Activated CD4-positive, alpha-beta memory T cell treated with anti-CD3 and anti-CD28 coated beads for 36 hours (primary cell): ENCODE data around the gene RHBDF2. TPM values are rescaled to one million over a fixed set of nuclear protein-coding genes. Genes with fewer than 3 reads are reported as not detected.
A peak's percentile ranks its signal among the peaks of the same experiment; 100 is the strongest.

ENCODE experiments used
- CTCF ChIA-PET: fragments of 350-600 bp; sonication (Branson Sonifier 250); formaldehyde crosslinking; loops from one replicate; lab custom pipeline; 2021; ENCODE audit warnings: antibody characterized with exemption, inconsistent platforms; lab: Charles Lee
- POLR2A ChIA-PET: fragments of 350-600 bp; sonication (Branson Sonifier 250); formaldehyde crosslinking; loops from one replicate; lab custom pipeline; 2021; ENCODE audit warnings: antibody characterized with exemption; lab: Charles Lee
- DNase-seq: peaks from one replicate; pipeline ENCODE4 v3.0.0-alpha.2; 2020
- H3K27ac Mint-ChIP-seq: one replicate; pipeline ENCODE4 v1.8.0; 2021; ENCODE audit warnings: mixed read lengths
- H3K27me3 Mint-ChIP-seq: one replicate; pipeline ENCODE4 v1.8.0; 2021; ENCODE audit warnings: mixed read lengths
- H3K36me3 Mint-ChIP-seq: one replicate; pipeline ENCODE4 v1.8.0; 2021; ENCODE audit warnings: mixed read lengths
- H3K4me1 Mint-ChIP-seq: one replicate; pipeline ENCODE4 v1.8.0; 2021; ENCODE audit warnings: low read depth, mixed read lengths
- H3K4me3 Mint-ChIP-seq: one replicate; pipeline ENCODE4 v1.8.0; 2021; ENCODE audit warnings: mild to moderate bottlenecking, mixed read lengths
- H3K9me3 Mint-ChIP-seq: one replicate; pipeline ENCODE4 v1.8.0; 2021; ENCODE audit warnings: mixed read lengths
- intact Hi-C: fragments of 100-400 bp; cut with micrococcal nuclease; formaldehyde crosslinking; loops from one replicate; pipeline ENCODE4 v1.15.1; 2023
- total RNA-seq, 2 experiments: library from RNA; stranded (reverse); gene quantifications; one replicate each; pipeline ENCODE4 v1.2.3, GENCODE V29; 2021

Gene RHBDF2
- total RNA-seq, 2 experiments from 2014 or later = 28.9 to 30.0 TPM

- Mint-ChIP-seq H3K36me3 (peaks cover 16% of the 10 kb centered on the region), H3K4me1 (no peaks in the 10 kb centered on the region), H3K27ac (no peak overlapping the region), H3K4me3 (no peak overlapping the region), H3K27me3 (no peaks in the 10 kb centered on the region), H3K9me3 (no peaks in the 10 kb centered on the region)
- intact Hi-C loops = no loop called here
- DNase-seq = no peak
- ChIA-PET POLR2A (no interaction called here), CTCF (interaction anchor here (0.7 to 1.4 kb wide), 4 partner anchors 9 to 77 kb away, joined by 3 to 6 read pairs (median 5); no protein-coding TSS in a partner anchor)
These were observed 26.3 kb downstream of the RHBDF2 start for GRCh38 chr17:76474894-76475293.

- no peak for DNase-seq
- POLR2A ChIA-PET = no interaction called here
- peaks cover 16% of the 10 kb centered on the region for H3K36me3 Mint-ChIP-seq
- intact Hi-C loops = no loop called here
- no peaks in the 10 kb centered on the region for H3K27me3 Mint-ChIP-seq
- no peaks in the 10 kb centered on the region for H3K4me1 Mint-ChIP-seq
- no peak overlapping the region for H3K4me3 Mint-ChIP-seq
- H3K9me3 Mint-ChIP-seq = no peaks in the 10 kb centered on the region
- H3K27ac Mint-ChIP-seq = no peak overlapping the region
- CTCF ChIA-PET = interaction anchor here (0.7 to 1.3 kb wide), 2 partner anchors 8 to 32 kb away, joined by 5 to 6 read pairs; no protein-coding TSS in a partner anchor
These were observed 27.0 kb downstream of the RHBDF2 start for GRCh38 chr17:76474238-76474637.

GRCh38 chr17:76473541-76473985 is 27.7 kb downstream of the RHBDF2 start:
- Mint-ChIP-seq H3K9me3 (no peaks in the 10 kb centered on the region), H3K4me1 (no peaks in the 10 kb centered on the region), H3K36me3 (peaks cover 16% of the 10 kb centered on the region), H3K27ac (no peak overlapping the region), H3K4me3 (no peak overlapping the region), H3K27me3 (no peaks in the 10 kb centered on the region)
- POLR2A ChIA-PET = no interaction called here
- intact Hi-C loops = no loop called here
- CTCF ChIA-PET = interaction anchor here (0.9 kb wide), 1 partner anchor 34 kb away, joined by 7 read pairs; no protein-coding TSS in a partner anchor
- DNase-seq = peak; percentile 20

- Mint-ChIP-seq H3K27me3 (no peaks in the 10 kb centered on the region), H3K27ac (no peak overlapping the region), H3K4me1 (no peaks in the 10 kb centered on the region), H3K36me3 (peaks cover 12% of the 10 kb centered on the region), H3K4me3 (no peak overlapping the region), H3K9me3 (no peaks in the 10 kb centered on the region)
- intact Hi-C loops = no loop called here
- ChIA-PET CTCF (interaction anchor here (0.9 kb wide), 1 partner anchor 35 kb away, joined by 7 read pairs; no protein-coding TSS in a partner anchor), POLR2A (no interaction called here)
- no peak for DNase-seq
These were observed 28.5 kb downstream of the RHBDF2 start for GRCh38 chr17:76472726-76473125.

GRCh38 chr17:76472258-76472645 is 29.0 kb downstream of the RHBDF2 start:
- Mint-ChIP-seq H3K36me3 (peaks cover 12% of the 10 kb centered on the region), H3K4me3 (no peak overlapping the region), H3K27ac (no peak overlapping the region), H3K4me1 (no peaks in the 10 kb centered on the region), H3K9me3 (no peaks in the 10 kb centered on the region), H3K27me3 (no peaks in the 10 kb centered on the region)
- ChIA-PET POLR2A (no interaction called here), CTCF (no interaction called here)
- intact Hi-C loops = no loop called here
- no peak for DNase-seq

GRCh38 chr17:76471498-76472257 is 29.5 kb downstream of the RHBDF2 start:
- H3K36me3 Mint-ChIP-seq = peaks cover 12% of the 10 kb centered on the region
- intact Hi-C loops = no loop called here
- H3K4me1 Mint-ChIP-seq = no peaks in the 10 kb centered on the region
- no peaks in the 10 kb centered on the region for H3K27me3 Mint-ChIP-seq
- no peak overlapping the region for H3K4me3 Mint-ChIP-seq
- DNase-seq = no peak
- H3K9me3 Mint-ChIP-seq = no peaks in the 10 kb centered on the region
- CTCF ChIA-PET = no interaction called here
- no peak overlapping the region for H3K27ac Mint-ChIP-seq
- POLR2A ChIA-PET = no interaction called here

- Mint-ChIP-seq H3K4me1 (peaks cover 4% of the 10 kb centered on the region), H3K27me3 (no peaks in the 10 kb centered on the region), H3K9me3 (no peaks in the 10 kb centered on the region), H3K4me3 (no peak overlapping the region), H3K27ac (no peak overlapping the region), H3K36me3 (peaks cover 12% of the 10 kb centered on the region)
- ChIA-PET POLR2A (no interaction called here), CTCF (interaction anchor here (1.1 kb wide), 1 partner anchor 11 kb away, joined by 3 read pairs; no protein-coding TSS in a partner anchor)
- no peak for DNase-seq
- intact Hi-C loops = no loop called here
These were observed 31.1 kb downstream of the RHBDF2 start for GRCh38 chr17:76469991-76470739.

GRCh38 chr17:76469076-76469990 is 31.9 kb downstream of the RHBDF2 start:
- H3K4me1 Mint-ChIP-seq = peaks cover 4% of the 10 kb centered on the region
- intact Hi-C loops = no loop called here
- CTCF ChIA-PET = interaction anchor here (1.1 to 3.9 kb wide), 2 partner anchors 10 to 35 kb away, joined by 3 to 95 read pairs; partner anchors contain the start of gene RHBDF2
- peaks cover 12% of the 10 kb centered on the region for H3K36me3 Mint-ChIP-seq
- H3K27ac Mint-ChIP-seq = no peak overlapping the region
- DNase-seq = no peak
- no peaks in the 10 kb centered on the region for H3K27me3 Mint-ChIP-seq
- no peaks in the 10 kb centered on the region for H3K9me3 Mint-ChIP-seq
- POLR2A ChIA-PET = no interaction called here
- H3K4me3 Mint-ChIP-seq = no peak overlapping the region

GRCh38 chr17:76468634-76469010 is 32.6 kb downstream of the RHBDF2 start:
- intact Hi-C loops = no loop called here
- H3K9me3 Mint-ChIP-seq = no peaks in the 10 kb centered on the region
- no peaks in the 10 kb centered on the region for H3K27me3 Mint-ChIP-seq
- DNase-seq = no peak
- H3K27ac Mint-ChIP-seq = no peak overlapping the region
- H3K4me3 Mint-ChIP-seq = no peak overlapping the region
- H3K4me1 Mint-ChIP-seq = peaks cover 4% of the 10 kb centered on the region
- ChIA-PET POLR2A (no interaction called here), CTCF (interaction anchor here (1.1 to 3.9 kb wide), 4 partner anchors 11 to 156 kb away, joined by 4 to 95 read pairs (median 6); partner anchors contain the start of gene RHBDF2)
- H3K36me3 Mint-ChIP-seq = peaks cover 12% of the 10 kb centered on the region

- H3K9me3 Mint-ChIP-seq = no peaks in the 10 kb centered on the region
- H3K4me1 Mint-ChIP-seq = peaks cover 4% of the 10 kb centered on the region
- H3K27ac Mint-ChIP-seq = no peak overlapping the region
- DNase-seq = no peak
- H3K36me3 Mint-ChIP-seq = peaks cover 8% of the 10 kb centered on the region
- ChIA-PET POLR2A (no interaction called here), CTCF (interaction anchor here (0.6 to 3.9 kb wide), 9 partner anchors 11 to 156 kb away, joined by 3 to 95 read pairs (median 8); partner anchors contain the start of genes RHBDF2 and UBE2O)
- H3K27me3 Mint-ChIP-seq = no peaks in the 10 kb centered on the region
- no peak overlapping the region for H3K4me3 Mint-ChIP-seq
- intact Hi-C loops = no loop called here
These were observed 33.2 kb downstream of the RHBDF2 start for GRCh38 chr17:76467809-76468633.

GRCh38 chr17:76467366-76467765 is 33.9 kb downstream of the RHBDF2 start, which contains the start of gene AANAT:
TSS of gene AANAT (plus strand) at chr17:76467603. CDS start at chr17:76468747, 1,144 bp downstream.
- CTCF ChIA-PET = interaction anchor here (0.6 to 3.9 kb wide), 13 partner anchors 10 to 157 kb away, joined by 3 to 95 read pairs (median 4); partner anchors contain the start of genes RHBDF2 and UBE2O
- H3K27ac Mint-ChIP-seq = no peak within 1 kb of the TSS
- H3K4me3 Mint-ChIP-seq = no peak within 1 kb of the TSS
- peaks cover 7% of the 10 kb centered on the region for H3K36me3 Mint-ChIP-seq
- POLR2A ChIA-PET = interaction anchor here (0.9 kb wide), 1 partner anchor 26 kb away, joined by 4 read pairs; no protein-coding TSS in a partner anchor
- intact Hi-C loops = no loop called here
- no peaks in the 10 kb centered on the region for H3K27me3 Mint-ChIP-seq
- H3K4me1 Mint-ChIP-seq = peaks cover 4% of the 10 kb centered on the region
- H3K9me3 Mint-ChIP-seq = no peaks in the 10 kb centered on the region
- DNase-seq = no peak
